ENCODE results near the gene TCF12.
"Not testable (repeated sequence)": the region's sequence is repeated elsewhere in the genome, so short reads cannot be mapped to it uniquely, and the experiment has no call there.

Gene TCF12

GRCh38 chr15:56931639-56932508 lies 13.4 kb downstream of the TCF12 start:
- TF ChIP-seq CTCF (IDR thresholded peaks at IDR 0.05; ENCODE audit: low read depth, low read length, missing control alignments) = no peak
- no peak for DNase-seq (ENCODE audit: extremely low read depth, low read depth)
- H3K4me3 ChIP-seq (replicated peaks; ENCODE audit: low read depth, low read length) = no peak overlapping the region

- DNase-seq (ENCODE audit: extremely low read depth, low read depth); H3K4me3 ChIP-seq (replicated peaks; ENCODE audit: low read depth, low read length): not testable (repeated sequence)
These were observed 14.0 kb downstream of the TCF12 start for GRCh38 chr15:56932509-56932868.

GRCh38 chr15:56933410-56933809 lies 15.0 kb downstream of the TCF12 start:
- no peak for TF ChIP-seq CTCF (IDR thresholded peaks at IDR 0.05; ENCODE audit: low read depth, low read length, missing control alignments)
- H3K4me3 ChIP-seq (replicated peaks; ENCODE audit: low read depth, low read length) = no peak overlapping the region
- no peak for DNase-seq (ENCODE audit: extremely low read depth, low read depth)

- TF ChIP-seq CTCF (IDR thresholded peaks at IDR 0.05; ENCODE audit: low read depth, low read length, missing control alignments) = no peak
- H3K4me3 ChIP-seq (replicated peaks; ENCODE audit: low read depth, low read length) = no peak overlapping the region
- DNase-seq (ENCODE audit: extremely low read depth, low read depth) = no peak
These were observed 15.4 kb downstream of the TCF12 start for GRCh38 chr15:56933811-56934210.

- no peak for DNase-seq (ENCODE audit: extremely low read depth, low read depth)
- TF ChIP-seq CTCF (IDR thresholded peaks at IDR 0.05; ENCODE audit: low read depth, low read length, missing control alignments) = no peak
- no peak overlapping the region for H3K4me3 ChIP-seq (replicated peaks; ENCODE audit: low read depth, low read length)
These were observed 15.8 kb downstream of the TCF12 start for GRCh38 chr15:56934269-56934668.

GRCh38 chr15:56936929-56937328 lies 18.5 kb downstream of the TCF12 start:
- no peak overlapping the region for H3K4me3 ChIP-seq (replicated peaks; ENCODE audit: low read depth, low read length)
- TF ChIP-seq CTCF (IDR thresholded peaks at IDR 0.05; ENCODE audit: low read depth, low read length, missing control alignments) = no peak
- no peak for DNase-seq (ENCODE audit: extremely low read depth, low read depth)

- no peak overlapping the region for H3K4me3 ChIP-seq (replicated peaks; ENCODE audit: low read depth, low read length)
- no peak for DNase-seq (ENCODE audit: extremely low read depth, low read depth)
- no peak for TF ChIP-seq CTCF (IDR thresholded peaks at IDR 0.05; ENCODE audit: low read depth, low read length, missing control alignments)
These were observed 20.8 kb downstream of the TCF12 start for GRCh38 chr15:56939257-56939656.

Data from HFF-Myc (cell line).